ENCODE data around the gene LAIR1. TPM values are rescaled to one million over a fixed set of nuclear protein-coding genes. Genes with fewer than 3 reads are reported as not detected.

The LAIR1 gene
- total RNA-seq, 3 donors from 2014 or later (not counting 1 experiment from before 2014, with no cell fraction given) = 117 to 163 (median 156) TPM

DNA sequence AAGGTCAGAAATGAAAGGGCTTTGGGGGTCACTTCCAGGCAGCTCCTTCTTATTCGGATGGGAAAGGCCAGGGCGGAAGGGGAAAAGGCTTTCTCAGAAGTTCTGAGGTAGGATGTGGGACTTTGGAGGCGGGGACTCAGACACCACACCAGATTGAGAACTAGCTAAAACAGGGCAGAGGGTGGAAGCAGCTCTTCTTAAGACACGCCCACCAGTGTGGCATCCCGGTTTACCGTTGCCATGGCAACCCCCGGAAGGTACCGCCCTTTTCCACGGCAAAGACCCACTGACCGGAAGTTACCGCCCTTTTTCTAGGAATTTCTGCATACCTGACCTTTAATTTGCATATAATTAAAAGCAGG lies 48.0 kb downstream of the LAIR1 start:
- Mint-ChIP-seq H3K36me3 (no peaks in the 10 kb centered on the region), H3K27me3 (ENCODE audit: low read depth in 2 of 2) (peaks cover 27 to 34% of the 10 kb centered on the region in 2 donors), H3K9me3 (no peaks in the 10 kb centered on the region), H3K4me3 (no peak overlapping the region), H3K4me1 (no peaks in the 10 kb centered on the region), H3K27ac (no peak overlapping the region)
- ATAC-seq (no peak), DNase-seq (no peak)
- H3K36me3 ChIP-seq (ENCODE audit: control insufficient read depth, insufficient read depth, low read length) = no peaks in the 10 kb centered on the region
- no peak overlapping the region for H3K27ac ChIP-seq (ENCODE audit: low read length)
- no peaks in the 10 kb centered on the region for H3K9me3 ChIP-seq (ENCODE audit: control insufficient read depth, insufficient read depth, low read length)
- H3K4me1 ChIP-seq (ENCODE audit: control insufficient read depth, insufficient read depth, low read length) = peaks cover 14% of the 10 kb centered on the region
- H3K4me3 ChIP-seq (ENCODE audit: low read length) = no peak overlapping the region
- TF ChIP-seq, protein P1, sequence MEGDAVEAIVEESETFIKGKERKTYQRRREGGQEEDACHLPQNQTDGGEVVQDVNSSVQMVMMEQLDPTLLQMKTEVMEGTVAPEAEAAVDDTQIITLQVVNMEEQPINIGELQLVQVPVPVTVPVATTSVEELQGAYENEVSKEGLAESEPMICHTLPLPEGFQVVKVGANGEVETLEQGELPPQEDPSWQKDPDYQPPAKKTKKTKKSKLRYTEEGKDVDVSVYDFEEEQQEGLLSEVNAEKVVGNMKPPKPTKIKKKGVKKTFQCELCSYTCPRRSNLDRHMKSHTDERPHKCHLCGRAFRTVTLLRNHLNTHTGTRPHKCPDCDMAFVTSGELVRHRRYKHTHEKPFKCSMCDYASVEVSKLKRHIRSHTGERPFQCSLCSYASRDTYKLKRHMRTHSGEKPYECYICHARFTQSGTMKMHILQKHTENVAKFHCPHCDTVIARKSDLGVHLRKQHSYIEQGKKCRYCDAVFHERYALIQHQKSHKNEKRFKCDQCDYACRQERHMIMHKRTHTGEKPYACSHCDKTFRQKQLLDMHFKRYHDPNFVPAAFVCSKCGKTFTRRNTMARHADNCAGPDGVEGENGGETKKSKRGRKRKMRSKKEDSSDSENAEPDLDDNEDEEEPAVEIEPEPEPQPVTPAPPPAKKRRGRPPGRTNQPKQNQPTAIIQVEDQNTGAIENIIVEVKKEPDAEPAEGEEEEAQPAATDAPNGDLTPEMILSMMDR (IDR thresholded peaks at IDR 0.05) = no peak
- H3K27me3 ChIP-seq (ENCODE audit: control insufficient read depth, insufficient read depth, low read length) = no peaks in the 10 kb centered on the region
- 54% methylated on average over 11 of the region's 11 CpGs for WGBS (ENCODE audit: insufficient coverage)
- intact Hi-C loops (cut with micrococcal nuclease) = no loop called here

DNA sequence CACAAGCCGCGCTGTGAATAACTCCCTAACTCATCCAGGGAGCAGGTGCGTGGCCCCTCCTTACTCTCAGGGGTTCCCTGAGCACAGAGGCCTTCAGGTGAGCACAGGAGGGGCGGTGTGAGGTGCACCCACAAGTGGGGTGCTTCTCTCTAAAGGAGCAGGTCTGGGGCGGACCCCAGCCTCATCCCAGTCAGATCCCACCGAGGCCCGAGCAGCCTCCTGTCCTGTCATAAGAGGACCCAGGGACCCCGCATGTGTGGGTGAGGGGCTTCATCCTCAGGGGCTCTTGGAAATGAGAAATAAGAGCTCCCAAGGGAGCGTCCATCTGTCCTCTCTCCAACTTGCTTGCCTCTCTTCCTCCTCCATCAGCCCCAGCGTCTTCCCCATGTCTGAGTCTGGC lies 48.8 kb downstream of the LAIR1 start:
- Mint-ChIP-seq H3K4me3 (no peak overlapping the region), H3K9me3 (no peaks in the 10 kb centered on the region), H3K36me3 (no peaks in the 10 kb centered on the region), H3K27ac (no peak overlapping the region), H3K4me1 (no peaks in the 10 kb centered on the region), H3K27me3 (ENCODE audit: low read depth in 2 of 2) (peaks cover 24 to 26% of the 10 kb centered on the region in 2 donors)
- DNase-seq (no peak), ATAC-seq (no peak)
- intact Hi-C loops (cut with micrococcal nuclease) = no loop called here
- H3K36me3 ChIP-seq (ENCODE audit: control insufficient read depth, insufficient read depth, low read length) = no peaks in the 10 kb centered on the region
- peaks cover 14% of the 10 kb centered on the region for H3K4me1 ChIP-seq (ENCODE audit: control insufficient read depth, insufficient read depth, low read length)
- H3K27me3 ChIP-seq (ENCODE audit: control insufficient read depth, insufficient read depth, low read length) = no peaks in the 10 kb centered on the region
- TF ChIP-seq, protein P1 (IDR thresholded peaks at IDR 0.05) = no peak
- H3K27ac ChIP-seq (ENCODE audit: low read length) = no peak overlapping the region
- H3K4me3 ChIP-seq (ENCODE audit: low read length) = no peak overlapping the region
- 83% methylated on average over 10 of the region's 10 CpGs for WGBS (ENCODE audit: insufficient coverage)
- no peaks in the 10 kb centered on the region for H3K9me3 ChIP-seq (ENCODE audit: control insufficient read depth, insufficient read depth, low read length)

DNA sequence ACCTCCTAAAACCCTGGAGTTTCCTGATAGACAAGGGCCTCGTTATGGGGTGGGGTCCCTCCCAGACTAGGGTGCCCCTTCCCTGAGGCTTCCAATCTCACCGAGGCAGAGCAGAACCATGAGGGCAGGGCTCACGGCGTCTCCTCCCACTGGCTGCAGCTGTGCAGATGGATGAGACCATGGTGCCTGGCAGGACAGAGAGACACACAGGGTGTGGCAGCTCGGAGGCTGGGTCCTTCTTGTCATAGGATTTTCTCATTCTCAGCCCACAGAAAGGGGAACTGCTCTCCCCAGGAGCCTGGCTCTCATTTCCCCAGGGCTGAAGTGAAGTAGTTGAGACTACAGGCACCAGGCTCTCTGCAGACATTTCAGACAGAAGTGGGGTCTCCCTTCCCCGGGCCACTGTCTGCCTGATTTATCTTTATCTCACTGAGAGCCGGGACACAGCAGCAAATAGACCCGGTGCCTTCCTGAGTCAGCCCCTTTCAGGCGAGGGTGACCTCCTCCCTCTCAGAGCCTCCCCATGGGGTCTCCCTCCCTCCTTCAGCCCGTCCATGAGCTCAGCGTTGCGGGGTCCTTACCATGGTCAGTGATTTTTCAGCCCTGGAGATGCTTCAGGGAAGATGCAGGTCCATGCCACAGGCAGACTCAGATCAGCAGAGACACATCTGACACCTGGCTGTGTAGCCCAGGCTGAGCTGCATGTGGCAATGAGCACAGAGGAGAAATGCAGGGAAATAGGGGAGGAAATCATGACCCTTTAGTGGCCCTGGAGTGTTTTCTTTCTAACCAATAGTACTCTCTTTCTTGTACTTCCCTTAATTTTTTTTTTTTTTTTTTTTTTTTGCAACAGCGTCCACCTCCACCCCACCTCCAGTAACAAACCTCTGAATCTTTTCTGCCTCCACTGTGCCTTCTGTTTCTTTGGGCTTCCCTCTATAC lies 52.0 kb downstream of the LAIR1 start, which contains the start of gene LILRA5:
Gene LILRA5 (minus strand): TSS at position 731 of the 942 bp plus-strand sequence. CDS start 147 bp downstream, at position 584.
- Histone ChIP-seq H3K4me1 (ENCODE audit: control insufficient read depth, insufficient read depth, low read length) (peaks cover 10% of the 10 kb centered on the region), H3K9me3 (ENCODE audit: control insufficient read depth, insufficient read depth, low read length) (no peaks in the 10 kb centered on the region), H3K36me3 (ENCODE audit: control insufficient read depth, insufficient read depth, low read length) (no peaks in the 10 kb centered on the region), H3K27ac (ENCODE audit: low read length) (peak within 1 kb of the TSS; percentile 46), H3K27me3 (ENCODE audit: control insufficient read depth, insufficient read depth, low read length) (peaks cover 3% of the 10 kb centered on the region), H3K4me3 (ENCODE audit: low read length) (no peak within 1 kb of the TSS)
- TF ChIP-seq, protein P1 (IDR thresholded peaks at IDR 0.05) = no peak
- Mint-ChIP-seq H3K27me3 (ENCODE audit: low read depth in 2 of 2) (peaks cover 20 to 27% of the 10 kb centered on the region in 2 donors), H3K4me3 (no peak within 1 kb of the TSS), H3K27ac (peak within 1 kb of the TSS in 1 of 2 donors; percentile 74), H3K9me3 (no peaks in the 10 kb centered on the region), H3K36me3 (no peaks in the 10 kb centered on the region), H3K4me1 (peaks cover 0 to 4% of the 10 kb centered on the region in 2 donors)
- ATAC-seq = peak; percentile 36 to 58 (median 38)
- intact Hi-C loops (cut with micrococcal nuclease) = no loop called here
- WGBS (ENCODE audit: insufficient coverage) = 11% methylated on average over 13 of the region's 13 CpGs
- DNase-seq = no peak
